HFFc6 (cell line): ENCODE measurements around the gene AKR1C3. TPM values are rescaled to one million over a fixed set of nuclear protein-coding genes. Genes with fewer than 3 reads are reported as not detected.

ENCODE experiments used
- DNase-seq: peaks from one replicate; pipeline ENCODE4 v3.0.0-alpha.2; 2018
- H3K27ac Mint-ChIP-seq: 2 replicates; pipeline ENCODE4 v1.8.0; 2020; ENCODE audit warnings: mild to moderate bottlenecking, mixed read lengths
- H3K27me3 Mint-ChIP-seq: 2 replicates; pipeline ENCODE4 v1.8.0; 2021; ENCODE audit warnings: mild to moderate bottlenecking, moderate library complexity, mixed read lengths; ENCODE audit not compliant: insufficient read depth
- H3K36me3 Mint-ChIP-seq: 2 replicates; pipeline ENCODE4 v1.8.0; 2021; ENCODE audit warnings: low read depth, mixed read lengths
- H3K4me1 Mint-ChIP-seq: 2 replicates; pipeline ENCODE4 v1.8.0; 2020; ENCODE audit warnings: low read depth, mixed read lengths
- H3K4me3 Mint-ChIP-seq: 2 replicates; pipeline ENCODE4 v1.8.0; 2020; ENCODE audit warnings: mild to moderate bottlenecking, moderate library complexity, mixed read lengths
- H3K9me3 Mint-ChIP-seq: 2 replicates; pipeline ENCODE4 v1.8.0; 2020; ENCODE audit warnings: mild to moderate bottlenecking, mixed read lengths
- total RNA-seq, 6 experiments: library from RNA; stranded (reverse); fragmentation: NEBNext Ultra II Directional; extraction: Animal tissue kit (Norgen Biotek cat#: 25700); gene quantifications; 2 replicates in 1 of 6; 3 replicates in 5 of 6; pipeline ENCODE4 v1.2.3, GENCODE V29; 2021
- TF ChIP-seq, protein P1 (sequence below): fragments of 200-600 bp; sonication (generic); IDR thresholded peaks from 2 replicates; pipeline ENCODE4 v1.5.0; 2021; ENCODE audit warnings: antibody characterized with exemption, mild to moderate bottlenecking

AKR1C3 gene
- total RNA-seq, 6 experiments from 2014 or later, result 0.28 to 0.84 (median 0.59) TPM; not detected in 2

DNA sequence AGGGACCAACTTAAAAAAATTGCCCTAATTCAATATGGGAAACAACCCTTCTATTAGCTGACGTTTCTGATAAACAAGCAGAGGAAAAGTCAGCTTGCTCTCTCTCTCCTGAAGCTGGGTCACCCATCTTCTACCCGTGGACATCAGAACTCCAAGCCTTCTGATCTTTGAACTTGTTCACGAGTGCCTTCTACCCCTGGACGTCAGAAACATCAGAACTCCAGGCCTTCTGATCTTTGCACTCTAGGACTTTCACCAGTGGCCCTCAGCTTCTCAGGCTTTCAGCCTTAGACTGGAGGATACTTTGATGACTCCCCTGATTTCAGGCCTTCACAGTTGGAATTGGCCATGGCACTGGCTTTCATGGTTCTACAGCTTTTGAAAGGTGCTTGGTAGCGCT, 48.9 kb downstream of the AKR1C3 start:
- H3K27ac Mint-ChIP-seq, result no peak overlapping the region
- H3K4me3 Mint-ChIP-seq, result no peak overlapping the region
- TF ChIP-seq, protein P1, sequence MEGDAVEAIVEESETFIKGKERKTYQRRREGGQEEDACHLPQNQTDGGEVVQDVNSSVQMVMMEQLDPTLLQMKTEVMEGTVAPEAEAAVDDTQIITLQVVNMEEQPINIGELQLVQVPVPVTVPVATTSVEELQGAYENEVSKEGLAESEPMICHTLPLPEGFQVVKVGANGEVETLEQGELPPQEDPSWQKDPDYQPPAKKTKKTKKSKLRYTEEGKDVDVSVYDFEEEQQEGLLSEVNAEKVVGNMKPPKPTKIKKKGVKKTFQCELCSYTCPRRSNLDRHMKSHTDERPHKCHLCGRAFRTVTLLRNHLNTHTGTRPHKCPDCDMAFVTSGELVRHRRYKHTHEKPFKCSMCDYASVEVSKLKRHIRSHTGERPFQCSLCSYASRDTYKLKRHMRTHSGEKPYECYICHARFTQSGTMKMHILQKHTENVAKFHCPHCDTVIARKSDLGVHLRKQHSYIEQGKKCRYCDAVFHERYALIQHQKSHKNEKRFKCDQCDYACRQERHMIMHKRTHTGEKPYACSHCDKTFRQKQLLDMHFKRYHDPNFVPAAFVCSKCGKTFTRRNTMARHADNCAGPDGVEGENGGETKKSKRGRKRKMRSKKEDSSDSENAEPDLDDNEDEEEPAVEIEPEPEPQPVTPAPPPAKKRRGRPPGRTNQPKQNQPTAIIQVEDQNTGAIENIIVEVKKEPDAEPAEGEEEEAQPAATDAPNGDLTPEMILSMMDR, result no peak
- no peaks in the 10 kb centered on the region for H3K4me1 Mint-ChIP-seq
- no peaks in the 10 kb centered on the region; the same call in 1 of the 2 replicates for H3K9me3 Mint-ChIP-seq
- no peak for DNase-seq
- H3K27me3 Mint-ChIP-seq, result peaks cover 1% of the 10 kb centered on the region
- H3K36me3 Mint-ChIP-seq, result no peaks in the 10 kb centered on the region

DNA sequence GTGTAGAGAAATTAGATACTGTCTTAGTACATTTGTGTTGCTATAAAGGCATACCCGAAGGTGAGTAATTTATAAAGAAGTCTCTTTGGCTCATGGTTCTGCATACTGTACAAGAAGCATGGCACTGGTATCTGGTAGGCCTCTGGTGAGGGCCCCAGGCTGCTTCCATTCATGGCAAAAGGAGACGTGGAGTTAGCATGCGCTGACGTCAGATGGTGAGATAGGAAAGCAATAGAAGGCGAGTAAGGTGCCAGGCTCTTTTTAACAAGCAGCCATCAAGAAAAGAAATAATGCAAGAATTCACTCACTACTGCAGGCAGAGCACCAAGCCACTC, 52.7 kb downstream of the AKR1C3 start:
- Mint-ChIP-seq H3K4me3 (no peak overlapping the region), H3K4me1 (no peaks in the 10 kb centered on the region), H3K27me3 (peaks cover 1% of the 10 kb centered on the region; the same call in 1 of the 2 replicates), H3K9me3 (no peaks in the 10 kb centered on the region; the same call in 1 of the 2 replicates), H3K36me3 (no peaks in the 10 kb centered on the region), H3K27ac (no peak overlapping the region)
- TF ChIP-seq, protein P1, result no peak
- no peak for DNase-seq

DNA sequence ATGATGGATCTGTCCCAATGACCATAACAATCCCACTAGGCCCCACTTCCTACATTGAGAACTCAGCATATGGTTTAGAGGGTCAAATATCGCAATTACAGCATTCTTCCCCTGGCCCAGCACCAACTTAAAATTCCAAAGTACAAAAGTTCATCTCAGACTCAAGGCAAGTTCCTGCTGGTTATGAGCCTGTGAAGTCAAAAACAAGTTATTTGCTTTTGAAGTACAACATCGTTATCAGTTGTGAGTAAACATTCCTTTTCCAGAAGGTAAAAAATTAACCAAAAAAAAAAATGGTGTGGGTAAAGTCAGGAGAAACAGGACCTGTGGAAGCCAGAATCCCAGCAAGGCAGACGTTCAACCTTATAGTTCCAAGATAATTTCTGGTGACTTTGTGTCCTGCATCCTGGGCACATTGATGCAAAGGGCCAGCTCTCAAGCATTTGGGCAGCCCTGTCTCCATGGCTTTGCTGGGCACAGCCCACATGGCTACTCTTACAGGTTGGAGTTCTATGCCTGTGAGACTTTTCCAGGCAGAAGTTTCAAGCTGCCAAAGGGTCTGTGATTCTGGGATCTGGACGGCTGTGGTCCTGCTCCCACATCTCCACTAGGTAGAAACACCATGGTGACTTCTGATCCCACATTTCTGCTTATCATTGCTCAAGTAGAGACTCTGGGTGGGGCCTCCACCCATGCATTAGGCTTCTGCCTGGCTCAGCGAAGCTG, 53.2 kb downstream of the AKR1C3 start:
- no peak overlapping the region for H3K4me3 Mint-ChIP-seq
- H3K27me3 Mint-ChIP-seq, result peaks cover 1% of the 10 kb centered on the region; the same call in 1 of the 2 replicates
- H3K36me3 Mint-ChIP-seq, result no peaks in the 10 kb centered on the region
- no peaks in the 10 kb centered on the region; the same call in 1 of the 2 replicates for H3K9me3 Mint-ChIP-seq
- H3K4me1 Mint-ChIP-seq, result no peaks in the 10 kb centered on the region
- H3K27ac Mint-ChIP-seq, result no peak overlapping the region
- TF ChIP-seq, protein P1, result no peak
- no peak for DNase-seq

DNA sequence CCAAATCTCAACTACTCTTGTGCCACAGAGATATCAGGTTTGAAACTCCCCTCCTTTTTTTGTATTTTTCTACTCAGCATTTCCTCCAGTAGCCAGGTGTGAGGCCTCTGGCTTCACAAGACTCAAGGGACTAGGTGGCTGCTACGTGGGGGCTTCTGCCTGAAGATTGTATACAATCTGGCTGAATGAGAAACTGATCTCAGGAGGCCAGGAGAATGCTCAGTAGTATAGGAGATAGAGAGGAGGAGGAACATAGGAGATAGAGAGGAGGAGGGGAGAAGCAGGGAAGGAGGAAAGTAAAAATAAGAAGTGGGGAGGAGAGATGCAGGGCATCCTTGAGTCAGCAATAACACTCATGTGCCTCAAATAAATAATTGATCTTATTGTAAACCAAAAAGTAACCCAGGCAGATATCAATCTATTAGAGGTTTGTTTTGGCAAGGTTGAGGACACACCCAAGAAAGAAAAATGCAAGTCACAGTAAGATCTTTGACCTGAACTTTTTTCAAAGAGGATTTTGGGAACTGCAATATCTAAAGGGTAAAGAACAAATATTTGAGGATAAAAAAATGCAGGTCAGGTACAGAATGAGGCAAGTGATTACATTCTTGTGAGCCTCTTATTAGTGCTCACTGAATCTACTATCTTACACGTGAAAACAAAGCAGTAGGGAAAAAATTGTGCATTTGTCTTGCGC, 53.9 kb downstream of the AKR1C3 start:
- Mint-ChIP-seq H3K27me3 (peaks cover 1% of the 10 kb centered on the region; the same call in 1 of the 2 replicates), H3K9me3 (no peaks in the 10 kb centered on the region; the same call in 1 of the 2 replicates), H3K4me1 (no peaks in the 10 kb centered on the region), H3K27ac (no peak overlapping the region), H3K4me3 (no peak overlapping the region), H3K36me3 (no peaks in the 10 kb centered on the region)
- TF ChIP-seq, protein P1, result no peak
- DNase-seq, result no peak

DNA sequence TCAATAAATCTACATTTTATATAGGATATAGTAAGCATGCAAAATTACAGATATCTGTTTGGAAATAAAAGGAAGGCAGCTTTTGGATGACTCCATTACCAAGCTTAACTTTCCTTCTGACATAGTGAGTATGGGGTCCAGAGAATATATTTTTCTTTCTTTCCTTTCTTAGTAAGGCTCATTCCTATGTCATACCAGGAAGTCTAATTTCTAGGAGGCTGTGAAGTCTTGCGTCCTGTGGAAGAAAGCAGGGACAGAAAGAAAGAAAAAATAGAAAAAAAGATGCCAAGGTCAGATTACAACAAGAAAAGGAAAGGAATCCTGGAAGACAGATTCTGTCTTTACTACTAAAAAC, 54.4 kb downstream of the AKR1C3 start:
- Mint-ChIP-seq H3K36me3 (no peaks in the 10 kb centered on the region), H3K4me3 (no peak overlapping the region), H3K27ac (no peak overlapping the region), H3K27me3 (peaks cover 1% of the 10 kb centered on the region; the same call in 1 of the 2 replicates), H3K4me1 (no peaks in the 10 kb centered on the region), H3K9me3 (no peaks in the 10 kb centered on the region; the same call in 1 of the 2 replicates)
- no peak for DNase-seq
- TF ChIP-seq, protein P1, result no peak
